ENCODE data around the gene PRICKLE3.

DNA sequence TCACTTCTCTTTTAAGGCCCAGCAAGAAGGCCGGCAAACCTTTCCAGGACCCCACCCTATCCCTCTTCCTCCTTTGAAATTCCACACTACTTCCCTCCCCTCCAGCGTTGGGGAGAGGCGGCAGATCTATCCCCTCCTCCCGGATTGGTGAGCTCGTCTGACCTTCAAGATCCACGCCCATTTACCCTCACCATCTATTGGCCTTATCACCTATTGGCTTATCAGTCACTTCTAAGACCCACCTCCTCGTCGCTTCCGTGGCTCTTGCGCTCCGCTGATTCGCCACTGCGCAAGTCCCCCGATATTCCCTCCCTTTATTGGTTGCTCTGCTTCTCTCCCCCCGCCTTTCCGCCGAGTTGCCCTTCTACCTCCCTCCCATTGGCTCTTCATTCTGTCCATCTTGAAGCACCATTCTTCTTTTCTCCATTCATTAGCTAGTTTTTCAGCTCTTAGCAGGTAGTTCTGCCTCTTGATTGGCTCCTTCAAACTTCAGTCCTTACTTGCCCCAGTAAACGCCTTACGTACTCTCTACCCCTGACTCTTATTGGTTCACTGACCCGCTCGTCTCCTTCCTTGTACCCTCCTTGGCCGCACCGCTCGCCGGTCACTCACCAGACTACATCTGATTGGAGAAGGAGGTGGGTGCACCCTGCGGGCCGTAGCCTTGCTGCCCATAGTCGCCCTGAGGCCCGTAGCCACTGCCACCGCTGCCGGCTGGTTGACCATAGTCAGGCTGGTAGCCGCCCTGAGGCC, 4.8 kb upstream of the PRICKLE3 start:
- TF ChIP-seq, protein P1, sequence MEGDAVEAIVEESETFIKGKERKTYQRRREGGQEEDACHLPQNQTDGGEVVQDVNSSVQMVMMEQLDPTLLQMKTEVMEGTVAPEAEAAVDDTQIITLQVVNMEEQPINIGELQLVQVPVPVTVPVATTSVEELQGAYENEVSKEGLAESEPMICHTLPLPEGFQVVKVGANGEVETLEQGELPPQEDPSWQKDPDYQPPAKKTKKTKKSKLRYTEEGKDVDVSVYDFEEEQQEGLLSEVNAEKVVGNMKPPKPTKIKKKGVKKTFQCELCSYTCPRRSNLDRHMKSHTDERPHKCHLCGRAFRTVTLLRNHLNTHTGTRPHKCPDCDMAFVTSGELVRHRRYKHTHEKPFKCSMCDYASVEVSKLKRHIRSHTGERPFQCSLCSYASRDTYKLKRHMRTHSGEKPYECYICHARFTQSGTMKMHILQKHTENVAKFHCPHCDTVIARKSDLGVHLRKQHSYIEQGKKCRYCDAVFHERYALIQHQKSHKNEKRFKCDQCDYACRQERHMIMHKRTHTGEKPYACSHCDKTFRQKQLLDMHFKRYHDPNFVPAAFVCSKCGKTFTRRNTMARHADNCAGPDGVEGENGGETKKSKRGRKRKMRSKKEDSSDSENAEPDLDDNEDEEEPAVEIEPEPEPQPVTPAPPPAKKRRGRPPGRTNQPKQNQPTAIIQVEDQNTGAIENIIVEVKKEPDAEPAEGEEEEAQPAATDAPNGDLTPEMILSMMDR (conservative IDR thresholded peaks at IDR 0.05; ENCODE audit: low read depth in 2 of 2), result no peak
- TF ChIP-seq NANOG (IDR thresholded peaks at IDR 0.05; ENCODE audit: borderline replicate concordance), result no peak
- peak; percentile 87 for TF ChIP-seq POLR2AphosphoS5 (IDR thresholded peaks at IDR 0.05; ENCODE audit: low read depth)
- TF ChIP-seq CREB1 (CRISPR knock-in tag; IDR thresholded peaks at IDR 0.05; ENCODE audit: low read depth), result peak; percentile 84
- no peak for TF ChIP-seq EZH2 (IDR thresholded peaks at IDR 0.05; ENCODE audit: low read depth, unreplicated experiment)
- TF ChIP-seq, protein P2, sequence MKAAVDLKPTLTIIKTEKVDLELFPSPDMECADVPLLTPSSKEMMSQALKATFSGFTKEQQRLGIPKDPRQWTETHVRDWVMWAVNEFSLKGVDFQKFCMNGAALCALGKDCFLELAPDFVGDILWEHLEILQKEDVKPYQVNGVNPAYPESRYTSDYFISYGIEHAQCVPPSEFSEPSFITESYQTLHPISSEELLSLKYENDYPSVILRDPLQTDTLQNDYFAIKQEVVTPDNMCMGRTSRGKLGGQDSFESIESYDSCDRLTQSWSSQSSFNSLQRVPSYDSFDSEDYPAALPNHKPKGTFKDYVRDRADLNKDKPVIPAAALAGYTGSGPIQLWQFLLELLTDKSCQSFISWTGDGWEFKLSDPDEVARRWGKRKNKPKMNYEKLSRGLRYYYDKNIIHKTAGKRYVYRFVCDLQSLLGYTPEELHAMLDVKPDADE (IDR thresholded peaks at IDR 0.05), result no peak
